Fibroblast of the conjunctiva (primary cell): ENCODE data around the gene GPRC5A.
"Not testable (repeated sequence)": the region's sequence is repeated elsewhere in the genome, so short reads cannot be mapped to it uniquely, and the experiment has no call there.

Source experiments
- DNase-seq: peaks from one replicate; pipeline ENCODE4 v3.0.0-alpha.2; 2010; ENCODE audit warnings: low read depth

Gene GPRC5A, protein sequence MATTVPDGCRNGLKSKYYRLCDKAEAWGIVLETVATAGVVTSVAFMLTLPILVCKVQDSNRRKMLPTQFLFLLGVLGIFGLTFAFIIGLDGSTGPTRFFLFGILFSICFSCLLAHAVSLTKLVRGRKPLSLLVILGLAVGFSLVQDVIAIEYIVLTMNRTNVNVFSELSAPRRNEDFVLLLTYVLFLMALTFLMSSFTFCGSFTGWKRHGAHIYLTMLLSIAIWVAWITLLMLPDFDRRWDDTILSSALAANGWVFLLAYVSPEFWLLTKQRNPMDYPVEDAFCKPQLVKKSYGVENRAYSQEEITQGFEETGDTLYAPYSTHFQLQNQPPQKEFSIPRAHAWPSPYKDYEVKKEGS

DNA sequence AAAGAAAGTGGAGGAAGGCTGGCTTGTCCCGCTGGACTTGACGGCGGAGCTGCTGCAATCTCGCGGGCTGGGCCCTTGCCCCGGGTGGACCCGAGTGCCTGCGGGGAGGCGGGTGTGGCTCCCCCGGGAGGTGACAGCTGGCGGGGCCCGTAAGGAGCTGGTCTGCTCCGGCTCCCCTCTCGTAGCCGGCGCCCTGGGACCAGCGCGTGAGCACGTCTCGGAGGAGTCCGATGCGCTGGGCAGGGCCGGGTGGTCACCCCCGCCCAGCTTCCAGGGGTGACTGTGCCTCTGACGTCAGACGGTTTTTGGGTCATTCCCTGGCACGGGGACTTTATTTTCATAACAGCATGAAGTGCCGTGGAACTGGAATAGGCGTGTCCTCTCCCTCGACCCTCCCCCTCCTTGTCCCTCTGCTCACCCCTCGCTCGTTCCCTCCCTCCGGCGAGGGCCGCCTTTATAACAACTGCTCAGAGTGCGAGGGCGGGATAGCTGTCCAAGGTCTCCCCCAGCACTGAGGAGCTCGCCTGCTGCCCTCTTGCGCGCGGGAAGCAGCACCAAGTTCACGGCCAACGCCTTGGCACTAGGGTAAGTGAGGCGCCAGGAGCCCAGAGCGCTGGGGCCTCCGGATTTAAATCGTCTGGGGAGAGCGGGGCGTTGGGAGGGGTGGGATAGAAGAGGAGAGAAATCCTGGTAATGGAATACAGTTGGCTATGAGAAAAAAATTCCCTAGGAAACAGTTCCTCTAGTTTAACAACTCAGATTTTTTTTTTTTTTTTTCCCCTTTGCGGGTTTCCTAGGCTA, at the start of gene GPRC5A:
Gene GPRC5A, plus strand, starts transcription at position 483 of the 801 bp plus-strand sequence. CDS start 16,688 bp downstream, outside the sequence.
- peak; percentile 89 for DNase-seq

DNA sequence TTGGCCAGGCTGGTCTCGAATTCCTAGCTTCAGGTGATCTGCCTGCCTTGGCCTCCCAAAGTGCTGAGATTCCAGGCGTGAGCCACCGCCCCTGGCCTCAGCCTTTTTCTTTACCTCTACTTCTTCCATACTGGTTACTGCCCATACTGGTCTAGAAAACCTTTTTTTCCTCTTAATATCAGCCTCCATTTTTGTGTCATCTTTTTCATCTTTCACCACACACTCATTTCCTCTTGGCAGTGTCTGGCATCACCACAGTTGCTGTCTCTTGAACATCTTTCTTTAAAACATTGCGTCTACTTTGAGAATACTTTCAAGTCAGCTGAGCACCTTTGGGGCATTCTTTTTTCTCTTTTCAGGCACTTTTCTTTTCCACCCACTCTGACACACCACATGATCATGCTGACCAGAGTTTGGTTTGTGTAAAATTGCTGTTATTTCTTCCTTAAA, 45.5 kb upstream of the GPRC5A start:
- no peak for DNase-seq

DNA sequence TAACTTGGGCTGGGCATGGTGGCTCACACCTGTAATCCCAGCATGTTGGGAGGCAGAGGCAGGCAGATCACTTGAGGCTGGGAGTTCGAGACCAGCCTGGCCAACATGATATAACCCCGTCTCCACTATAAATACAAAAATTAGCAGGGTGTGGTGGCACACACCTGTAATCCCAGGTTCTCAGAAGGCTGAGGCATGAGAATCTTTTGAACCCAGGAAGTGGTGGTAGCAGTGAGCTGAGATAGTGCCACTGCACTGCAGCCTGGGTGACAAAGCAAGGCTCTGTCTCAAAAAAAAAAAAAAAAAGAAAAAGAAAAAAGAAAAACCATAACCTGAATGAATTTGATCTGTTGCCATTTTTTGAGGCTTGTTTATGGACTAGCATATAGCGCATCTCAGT, 44.6 kb upstream of the GPRC5A start:
- not testable (repeated sequence) for DNase-seq

DNA sequence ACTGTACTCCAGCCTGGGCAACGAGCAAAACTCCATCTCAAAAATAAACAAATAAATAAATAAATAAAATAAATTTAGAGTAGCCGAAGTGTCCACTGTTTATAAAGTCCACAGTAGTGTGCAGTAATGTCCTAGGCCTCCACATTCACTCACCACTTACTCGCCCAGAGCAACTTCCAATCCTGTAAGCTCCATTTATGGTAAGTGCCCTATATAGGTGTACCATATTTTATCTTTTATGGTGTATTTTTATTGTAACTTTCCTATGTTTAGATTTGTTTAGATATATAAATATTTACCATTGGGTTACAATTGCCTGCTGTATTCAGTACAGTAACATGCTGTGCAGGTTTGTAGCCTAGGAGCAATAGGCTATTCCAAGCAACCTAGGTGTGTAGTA, 37.9 kb upstream of the GPRC5A start:
- DNase-seq = no peak

DNA sequence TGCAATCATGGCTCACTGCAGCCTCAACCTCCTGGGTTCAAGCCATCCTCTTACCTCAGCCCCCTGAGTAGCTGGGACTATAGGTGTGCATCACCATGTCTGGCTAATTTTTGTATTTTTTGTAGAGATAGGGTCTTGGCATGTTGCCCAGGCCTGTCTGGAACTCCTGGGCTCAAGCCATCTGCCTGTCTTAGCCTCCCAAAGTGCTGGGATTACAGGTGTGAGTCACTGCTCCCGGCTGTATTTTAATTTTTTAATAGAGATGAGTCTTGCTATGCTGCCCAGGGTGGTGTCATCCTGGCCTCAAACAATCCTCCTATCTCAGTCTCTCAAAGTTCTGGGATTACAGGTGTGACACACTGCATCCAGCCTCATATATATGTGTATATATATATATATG, 31.7 kb upstream of the GPRC5A start:
- no peak for DNase-seq

DNA sequence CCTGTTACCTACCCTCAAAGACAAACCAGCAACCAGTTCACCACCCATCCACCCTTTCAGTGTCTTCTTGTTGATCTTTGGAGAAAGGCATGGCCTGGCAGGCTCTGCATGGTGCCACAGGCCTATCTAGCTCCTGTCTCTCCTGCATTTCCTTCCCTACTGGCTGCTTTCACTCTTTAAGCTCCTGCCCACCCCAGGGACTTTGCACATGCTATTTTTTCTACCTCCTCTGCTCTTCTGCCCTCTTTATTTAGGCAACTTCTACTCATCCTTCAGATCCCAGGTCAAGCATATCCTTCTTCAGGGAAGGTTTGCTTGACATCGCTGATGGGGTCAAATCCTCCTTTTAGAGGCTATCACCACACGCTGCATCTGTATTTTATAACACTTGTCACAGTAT, 27.1 kb upstream of the GPRC5A start:
- DNase-seq = no peak

DNA sequence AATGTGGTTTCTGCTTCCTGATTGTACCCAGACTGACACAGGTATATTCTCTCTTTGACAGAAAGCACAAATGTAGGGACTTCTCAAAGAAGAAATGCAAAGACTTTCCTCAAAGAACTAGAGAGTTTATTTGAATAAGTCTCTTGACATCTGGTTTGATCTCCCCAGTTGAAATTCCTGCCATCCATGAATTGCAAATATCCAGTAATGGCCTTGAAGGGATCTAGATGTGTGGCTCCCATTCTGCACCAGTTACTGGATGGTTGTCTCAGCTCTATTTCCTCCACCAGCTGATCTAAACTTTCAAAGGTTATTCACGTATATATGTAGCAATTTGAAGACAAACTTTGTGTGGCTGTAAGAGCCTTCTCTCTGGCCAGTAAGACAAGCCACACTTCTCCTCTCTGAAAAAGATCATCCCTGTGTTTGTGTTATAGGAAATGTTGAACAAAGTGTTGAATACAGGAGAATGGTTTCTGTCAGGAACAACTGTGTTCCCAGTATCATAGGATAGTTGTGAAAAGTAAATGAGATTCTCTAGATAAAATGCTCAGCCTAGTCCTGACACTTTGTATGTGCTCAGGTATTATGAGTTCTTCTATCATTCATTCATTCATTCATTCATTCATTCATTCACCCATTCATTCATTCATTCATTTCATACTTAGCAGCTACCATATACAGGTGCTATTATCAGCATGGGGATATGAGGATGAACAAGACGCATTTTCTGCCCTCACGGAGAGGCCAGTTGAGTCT, 22.7 kb upstream of the GPRC5A start:
- DNase-seq = no peak

DNA sequence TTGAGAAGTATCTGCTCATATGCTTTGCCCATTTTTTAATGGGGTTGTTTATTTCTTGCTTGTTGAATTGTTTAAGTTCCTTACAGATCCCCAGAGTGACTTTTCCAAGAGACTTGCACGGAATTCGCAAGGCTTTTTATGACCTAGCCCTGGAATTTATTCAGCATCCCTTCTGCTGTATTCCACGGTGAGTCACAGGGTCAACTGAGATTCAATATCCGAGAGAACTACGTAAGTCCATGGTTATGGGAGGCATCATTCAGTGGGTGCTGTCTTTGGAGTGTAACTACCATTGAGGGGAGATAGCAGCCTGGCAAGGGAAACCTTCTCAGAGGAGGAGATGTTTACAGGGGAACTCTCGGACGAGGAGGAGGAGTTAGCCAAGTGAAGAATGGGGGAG, 20.9 kb upstream of the GPRC5A start:
- peak; percentile 66 for DNase-seq

DNA sequence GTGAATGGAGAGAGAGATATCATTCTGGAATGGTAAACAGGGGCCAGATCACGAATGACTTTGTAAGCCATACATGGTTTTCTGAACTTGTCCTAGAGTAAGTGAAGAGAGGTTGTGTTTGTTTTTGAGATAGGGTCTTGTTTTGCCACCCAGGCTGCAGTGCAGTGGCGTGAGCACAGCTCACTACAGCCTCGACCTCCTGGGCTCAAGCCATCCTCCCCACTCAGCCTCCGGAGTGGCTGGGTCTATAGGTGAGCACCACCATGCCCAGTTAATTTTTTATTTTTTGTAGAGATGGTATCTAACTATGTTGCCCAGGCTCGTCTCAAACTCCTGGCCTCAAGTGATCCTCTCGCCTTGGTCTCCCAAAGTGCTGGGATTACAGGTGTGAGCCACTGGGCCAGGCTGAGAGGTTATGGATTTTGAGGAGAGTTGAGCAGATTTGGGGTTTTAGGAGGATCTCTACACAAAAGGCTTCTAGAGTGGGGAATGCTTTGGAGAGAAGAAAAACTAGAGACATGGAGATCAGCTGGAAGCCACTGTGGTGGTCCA, 19.7 kb upstream of the GPRC5A start:
- DNase-seq = no peak

DNA sequence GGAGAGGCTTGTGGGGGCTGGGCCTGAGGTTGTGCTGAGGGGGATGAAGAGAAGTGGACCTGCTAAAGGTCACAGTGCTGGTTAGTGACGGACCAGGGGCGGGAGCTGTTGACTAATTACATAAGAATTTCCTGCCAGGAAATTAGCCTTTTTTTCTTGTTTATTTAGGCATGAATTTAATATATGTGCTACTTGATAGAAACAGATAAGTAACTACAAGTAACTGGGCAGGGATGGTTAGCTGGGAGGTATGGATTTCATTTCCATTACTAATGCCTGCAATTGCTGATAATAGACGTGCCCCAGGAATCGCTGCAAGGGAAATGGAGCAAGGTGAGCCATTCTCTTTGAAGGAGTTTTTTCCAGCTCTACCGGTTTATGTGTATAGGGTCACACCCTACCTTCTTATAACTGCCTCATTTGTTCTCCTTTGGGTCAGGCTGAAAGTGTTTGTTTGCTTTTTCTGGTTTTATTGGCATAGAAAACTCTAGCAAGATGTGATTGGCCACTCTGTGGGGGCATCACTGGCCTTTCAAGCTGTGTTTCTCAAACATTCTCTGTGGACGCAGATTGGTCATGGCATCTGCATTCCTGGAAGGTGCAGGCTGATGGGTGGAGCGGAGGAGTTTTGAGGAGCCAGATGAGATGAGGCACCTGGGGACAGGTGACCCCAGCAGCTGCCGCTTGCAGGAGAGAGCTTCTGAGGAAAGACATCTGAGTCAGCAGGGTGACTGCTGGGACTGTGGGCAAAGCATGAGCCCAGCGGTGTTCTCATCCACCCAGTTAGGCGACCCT, 19.0 kb upstream of the GPRC5A start:
- DNase-seq = no peak

DNA sequence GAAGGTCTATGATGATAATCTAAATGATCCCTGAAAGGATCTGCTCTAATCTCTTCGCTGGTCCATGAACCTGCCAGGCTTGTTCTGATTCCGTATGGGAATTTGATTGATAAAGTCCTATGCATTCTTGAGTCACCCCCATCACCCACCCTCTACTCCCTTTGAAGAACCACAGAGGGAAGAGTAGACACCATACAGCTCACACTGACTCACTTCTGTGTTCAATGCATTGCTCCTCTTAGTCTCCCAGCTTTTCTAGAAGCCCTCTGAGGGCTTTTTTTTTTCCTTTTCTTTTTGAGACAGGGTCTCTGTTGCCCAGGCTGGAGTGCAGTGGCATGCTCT, 18.5 kb upstream of the GPRC5A start:
- no peak for DNase-seq

DNA sequence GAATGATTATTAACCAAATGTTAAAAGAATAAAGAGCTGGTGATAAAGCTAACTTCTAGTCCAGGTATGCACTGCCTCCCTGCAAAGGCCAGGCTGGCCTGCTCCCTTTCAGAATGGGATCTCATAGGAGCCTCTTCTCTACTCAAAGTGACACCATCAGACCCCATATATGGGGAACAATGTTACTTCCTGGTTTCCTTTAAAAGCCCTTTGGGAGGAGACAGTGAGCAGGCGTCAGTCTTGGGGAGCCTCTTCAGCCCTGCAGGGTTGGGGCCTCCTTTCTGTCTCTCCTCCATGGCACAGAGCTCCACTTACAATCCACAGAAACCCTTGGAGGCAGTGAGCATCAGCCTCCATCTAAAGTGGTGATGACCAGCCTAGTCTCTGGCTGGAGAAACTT, 17.3 kb upstream of the GPRC5A start:
- no peak for DNase-seq

DNA sequence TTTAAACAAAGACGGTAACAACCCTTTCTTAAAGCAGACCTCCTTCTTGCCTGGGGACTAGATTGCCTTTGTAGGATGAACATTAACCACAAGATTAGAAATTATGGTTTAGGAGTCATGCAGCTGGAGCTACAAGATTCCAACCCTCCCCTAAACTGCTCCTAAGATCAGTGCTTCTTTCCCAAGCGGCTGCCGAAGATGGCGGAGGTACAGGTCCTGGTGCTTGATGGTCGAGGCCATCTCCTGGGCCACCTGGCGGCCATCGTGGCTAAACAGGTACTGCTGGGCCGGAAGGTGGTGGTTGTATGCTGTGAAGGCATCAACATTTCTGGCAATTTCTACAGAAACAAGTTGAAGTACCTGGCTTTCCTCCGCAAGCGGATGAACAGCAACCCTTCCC, 16.1 kb upstream of the GPRC5A start:
- not testable (repeated sequence) for DNase-seq

DNA sequence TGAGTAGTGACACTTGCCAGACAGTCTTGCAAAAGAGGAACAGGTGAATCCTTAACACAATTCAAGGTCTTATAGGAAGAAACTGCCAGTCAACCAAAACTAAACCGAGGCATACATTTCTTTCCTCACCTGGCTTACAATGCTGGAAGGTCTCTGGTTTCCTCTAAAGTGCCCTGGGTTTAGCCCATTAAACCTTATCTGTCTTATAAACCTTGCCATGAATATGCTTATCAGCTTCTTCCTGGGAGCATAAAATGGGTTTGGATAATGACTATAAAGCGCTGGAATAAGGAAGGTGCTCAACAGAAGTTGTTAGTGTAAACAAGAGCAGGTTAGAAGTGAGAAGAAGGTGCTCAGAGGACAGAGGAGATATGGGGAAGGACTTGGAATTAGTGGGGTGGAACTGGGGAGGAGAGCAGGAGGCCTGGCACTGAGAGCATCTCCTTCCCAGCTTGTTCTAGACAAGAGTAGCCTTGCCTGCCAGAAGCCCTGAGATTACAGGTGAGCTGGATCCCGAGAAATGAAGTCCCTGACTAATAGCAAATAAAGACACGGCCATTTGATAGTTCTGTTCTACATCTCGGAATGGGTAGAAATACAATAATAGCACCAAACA, 14.1 kb upstream of the GPRC5A start:
- DNase-seq = no peak

DNA sequence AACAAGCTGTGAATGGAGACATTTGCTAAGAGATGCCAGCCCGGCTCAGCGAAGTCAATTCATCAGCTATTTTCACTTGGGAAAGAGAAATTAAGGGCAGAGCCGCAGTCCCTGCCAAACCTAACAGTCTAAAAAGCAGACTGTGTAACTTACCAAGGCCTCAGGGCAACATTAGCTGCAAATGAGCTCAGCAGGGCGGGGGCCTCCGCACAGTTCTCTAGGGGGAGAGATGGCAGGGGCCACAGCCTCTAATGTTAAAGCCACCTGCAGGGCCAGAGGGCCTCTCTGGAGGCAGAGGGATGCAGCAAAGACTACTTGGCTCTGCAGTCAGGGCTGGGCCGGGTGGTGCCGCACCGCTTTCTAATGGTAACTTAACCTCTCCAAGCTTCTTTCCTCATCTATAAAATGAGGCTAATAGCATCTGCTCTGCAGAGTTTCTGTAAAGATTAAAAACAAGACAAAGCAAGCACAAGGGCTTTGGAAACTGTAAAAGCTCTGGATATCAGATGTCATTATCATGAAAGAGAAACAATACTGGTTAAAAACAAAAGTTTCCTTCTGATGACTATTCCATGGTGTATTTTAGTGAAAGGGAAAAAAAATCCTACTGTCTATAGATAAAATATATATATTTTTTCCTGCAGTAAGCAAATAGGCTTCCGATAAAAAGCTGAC, 13.4 kb upstream of the GPRC5A start:
- no peak for DNase-seq

DNA sequence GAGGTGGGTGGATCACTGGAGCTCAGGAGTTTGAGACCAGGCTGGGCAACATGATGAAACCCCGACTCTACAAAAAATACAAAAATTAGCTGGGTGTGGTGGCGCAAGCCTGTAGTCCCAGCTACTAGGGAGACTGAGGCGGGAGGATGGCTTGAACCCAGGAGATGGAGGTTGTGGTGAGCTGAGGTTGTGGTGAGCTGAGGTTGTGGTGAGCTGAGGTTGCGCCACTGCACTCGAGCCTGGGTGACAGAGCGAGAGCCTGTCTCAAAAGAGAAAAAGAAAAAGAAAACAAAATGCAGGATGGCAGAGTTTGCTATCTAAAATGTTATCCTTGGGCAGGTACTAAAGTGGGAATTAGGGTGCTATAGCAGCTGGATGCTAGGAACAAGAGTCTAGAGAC, 10.8 kb upstream of the GPRC5A start:
- no peak for DNase-seq

DNA sequence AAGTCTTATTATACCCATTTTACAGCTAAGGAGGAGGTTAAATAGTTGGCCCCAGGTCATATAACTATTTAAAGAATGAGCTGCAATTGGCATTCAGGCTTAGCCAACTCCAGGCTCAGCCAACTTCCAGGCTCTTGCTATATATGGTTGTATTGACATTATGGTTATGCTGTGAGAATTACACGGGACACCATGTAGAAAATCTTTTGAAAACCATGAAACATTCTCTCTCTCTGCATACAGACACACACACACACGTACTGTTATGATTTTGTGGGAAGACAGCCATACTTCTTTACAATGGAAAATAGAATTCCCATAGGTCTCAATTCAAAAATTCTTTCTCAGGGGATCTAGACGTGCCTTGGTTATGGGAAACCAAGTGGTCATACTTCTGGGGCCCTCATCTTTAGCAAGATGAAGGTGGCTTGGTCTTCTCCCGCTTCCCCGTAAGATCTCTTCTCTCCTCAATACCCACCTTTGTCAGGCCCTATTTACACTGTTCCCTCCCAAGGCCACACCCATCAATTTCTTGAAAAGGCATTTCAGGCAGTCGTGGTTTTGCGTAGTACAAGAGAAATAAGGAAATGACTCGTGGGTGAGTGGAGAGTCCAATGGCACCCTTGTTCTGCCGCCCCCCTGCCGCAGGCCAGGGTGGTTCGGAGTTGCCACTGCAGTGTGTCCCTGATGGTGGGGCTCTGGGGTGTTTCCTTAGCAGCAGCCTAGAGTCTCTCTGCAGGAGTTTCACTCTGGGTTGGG, 10.0 kb upstream of the GPRC5A start:
- DNase-seq = no peak

DNA sequence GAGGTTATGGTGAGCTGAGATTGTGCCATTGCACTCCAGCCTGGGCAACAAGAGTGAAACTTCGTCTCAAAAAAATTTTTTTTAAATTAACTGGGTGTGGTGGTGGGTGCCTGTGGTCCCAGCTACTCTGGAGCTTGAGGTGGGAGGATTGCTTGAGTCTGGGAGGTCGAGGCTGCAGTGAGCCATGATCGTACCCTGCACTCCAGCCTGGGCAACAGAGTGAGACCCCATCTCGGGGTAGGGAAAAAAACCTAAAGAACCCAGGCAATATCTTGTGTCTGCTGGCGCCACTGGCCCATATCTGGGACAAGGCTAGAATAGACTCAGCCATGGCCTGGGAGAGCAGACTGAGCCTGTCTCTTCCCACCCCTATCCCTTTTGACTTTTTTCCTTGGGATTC, 9.1 kb upstream of the GPRC5A start:
- no peak for DNase-seq

DNA sequence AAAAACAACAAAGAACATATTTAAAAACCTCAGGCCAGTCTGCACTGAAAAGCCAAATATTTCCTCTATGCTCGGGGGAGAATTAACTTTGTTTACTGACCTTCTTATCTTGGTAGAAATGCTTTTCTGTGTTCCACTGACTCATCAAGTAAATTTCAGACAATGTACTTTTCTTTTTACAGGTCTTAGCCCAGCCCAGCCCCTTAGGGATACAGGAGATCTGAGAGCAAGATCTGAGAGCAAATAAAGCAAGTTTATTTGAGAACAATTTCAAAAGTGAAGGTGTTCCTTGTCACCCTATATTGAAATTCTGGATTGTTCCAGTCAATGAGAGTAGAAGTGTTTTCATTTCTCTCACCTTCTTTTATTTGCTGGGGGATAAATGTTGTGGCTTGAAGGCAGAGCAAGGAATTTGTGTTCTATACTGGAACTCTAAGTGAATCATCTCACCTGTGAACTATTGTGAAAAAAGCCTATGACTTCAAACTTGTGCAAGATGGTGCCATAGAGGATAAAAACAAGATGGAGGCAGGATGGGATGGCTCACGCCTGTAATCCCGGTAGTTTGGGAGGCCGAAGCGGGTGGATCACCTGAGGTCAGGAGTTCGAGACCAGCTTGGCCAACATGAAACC, 7.9 kb upstream of the GPRC5A start:
- no peak for DNase-seq
